HG02571 (cell line): ENCODE data around the gene OCEL1.

Experiments used
- ATAC-seq: cut with Tn5 transposase; IDR thresholded peaks from one replicate; pipeline ENCODE4 v1.9.1; 2021; ENCODE audit warnings: mild to moderate bottlenecking, moderate library complexity; ENCODE audit not compliant: unreplicated experiment

Gene OCEL1

DNA sequence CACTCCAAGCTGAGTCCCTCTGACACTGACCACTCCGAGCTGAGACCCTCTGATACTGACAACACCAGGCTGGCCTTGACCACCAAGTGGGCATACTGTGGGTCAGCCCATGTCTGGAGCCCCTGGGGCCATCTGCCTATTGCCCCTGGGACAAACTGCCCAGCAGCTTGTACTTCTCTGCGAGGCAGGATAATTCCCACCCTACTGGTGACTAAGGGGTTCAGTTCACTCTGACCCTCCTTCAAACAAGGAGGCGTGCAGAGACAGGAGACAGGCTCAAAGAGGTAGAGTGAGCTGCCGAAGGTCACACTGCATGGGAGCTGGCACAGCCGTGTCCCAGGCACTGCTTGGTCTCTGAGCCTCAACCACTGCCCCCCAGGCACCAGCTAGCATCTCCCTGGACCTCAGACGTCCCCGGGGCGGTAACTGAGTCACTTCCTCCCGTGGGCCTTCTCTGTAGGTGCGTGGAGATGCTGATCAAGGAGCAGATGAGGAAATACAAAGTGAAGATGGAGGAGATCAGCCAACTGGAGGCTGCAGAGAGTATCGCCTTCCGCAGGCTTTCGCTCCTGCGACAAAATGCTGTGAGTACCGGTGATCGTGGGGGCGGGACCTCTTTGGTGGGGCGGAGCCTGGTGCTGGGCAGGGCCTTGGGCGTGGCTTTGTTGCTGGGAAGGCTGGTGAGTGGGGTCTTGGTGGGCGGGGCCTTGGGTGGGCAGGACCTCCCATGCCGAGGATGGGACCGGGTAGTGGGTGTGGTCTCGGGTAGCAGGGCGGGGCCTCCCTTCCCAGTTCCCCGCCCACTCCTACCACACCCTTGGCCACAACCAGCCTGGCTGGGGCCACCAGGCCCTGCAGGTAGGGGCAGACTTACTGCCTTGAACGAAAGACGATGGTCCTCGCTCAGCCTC is 16.6 kb upstream of the OCEL1 start:
- no peak for ATAC-seq

GRCh38 chr19:17210296-17210695 is 15.7 kb upstream of the OCEL1 start:
- no peak for ATAC-seq

- ATAC-seq: no peak
These were observed 14.2 kb upstream of the OCEL1 start for GRCh38 chr19:17211547-17212446.

GRCh38 chr19:17213334-17213733 is 12.7 kb upstream of the OCEL1 start:
- no peak for ATAC-seq

DNA sequence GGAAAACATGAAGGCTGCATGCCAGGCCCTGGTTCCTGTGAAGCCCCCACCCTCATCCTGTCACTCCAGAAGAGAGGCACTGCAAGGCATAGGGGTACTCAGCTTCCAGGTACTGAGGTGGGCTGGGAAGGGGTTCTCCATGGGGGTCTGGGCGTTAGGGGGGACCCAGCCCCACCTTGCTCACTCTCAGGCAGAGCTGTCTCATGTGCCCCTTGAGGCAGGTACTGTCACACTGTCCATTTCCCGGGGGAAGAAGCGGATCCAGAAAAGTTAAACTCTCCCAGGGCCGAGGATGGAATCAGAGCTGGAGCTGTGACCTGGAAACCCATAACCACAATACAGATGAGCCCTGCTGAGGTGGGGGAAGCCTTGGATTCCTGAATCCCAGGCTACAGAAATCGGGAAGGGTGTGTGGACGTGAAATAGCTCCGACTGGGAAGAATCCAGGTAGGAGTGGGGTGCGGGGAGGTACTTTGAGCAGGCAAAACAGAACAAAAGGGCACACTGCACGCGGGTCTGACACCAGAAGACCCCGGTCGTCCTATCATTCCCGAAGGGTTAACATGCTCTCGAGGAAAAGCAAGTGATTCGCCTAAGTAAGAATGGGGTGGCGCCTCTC is 11.4 kb upstream of the OCEL1 start:
- ATAC-seq: no peak

DNA sequence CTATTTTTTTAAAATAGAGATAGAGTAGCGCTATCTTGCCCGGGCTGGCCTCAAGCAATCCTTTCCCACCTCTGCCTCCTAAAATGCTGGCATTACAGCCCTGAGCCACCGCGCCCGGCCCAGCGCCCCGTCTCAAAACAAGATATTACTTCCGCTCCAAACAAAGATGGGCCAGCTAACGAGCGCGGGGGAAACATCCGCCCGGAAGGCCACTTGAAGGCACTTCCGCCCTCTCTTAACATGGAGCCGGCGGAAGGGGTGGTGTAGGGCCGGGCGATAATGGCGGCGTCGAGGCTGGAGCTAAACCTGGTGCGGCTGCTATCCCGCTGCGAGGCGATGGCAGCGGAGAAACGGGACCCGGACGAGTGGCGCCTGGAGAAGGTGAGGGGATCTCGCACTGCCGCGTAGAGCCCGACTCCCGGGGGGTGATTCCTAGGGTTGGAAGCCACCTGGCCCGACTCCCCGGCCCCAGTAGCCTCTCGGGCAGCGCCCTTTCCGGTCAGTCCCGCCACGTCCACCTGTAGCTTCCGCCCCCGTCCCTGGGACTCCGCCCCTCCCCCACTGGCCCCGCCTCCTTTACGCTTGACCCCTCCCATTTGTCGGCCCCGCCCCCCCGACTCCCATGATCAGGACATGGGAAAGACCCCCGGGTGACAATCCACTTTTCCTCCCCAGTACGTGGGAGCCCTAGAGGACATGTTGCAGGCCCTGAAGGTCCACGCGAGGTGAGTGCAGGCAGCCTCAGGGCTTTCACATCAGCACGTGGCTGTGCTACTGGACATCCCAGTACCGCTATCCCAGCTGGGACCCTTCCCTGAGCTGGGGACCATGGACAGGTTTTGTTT is 10.7 kb upstream of the OCEL1 start, which contains the start of gene USE1:
USE1 (plus strand) TSS at position 231 of the 845 bp plus-strand sequence; CDS start at position 280, 49 bp downstream.
- ATAC-seq: peak; percentile 69

DNA sequence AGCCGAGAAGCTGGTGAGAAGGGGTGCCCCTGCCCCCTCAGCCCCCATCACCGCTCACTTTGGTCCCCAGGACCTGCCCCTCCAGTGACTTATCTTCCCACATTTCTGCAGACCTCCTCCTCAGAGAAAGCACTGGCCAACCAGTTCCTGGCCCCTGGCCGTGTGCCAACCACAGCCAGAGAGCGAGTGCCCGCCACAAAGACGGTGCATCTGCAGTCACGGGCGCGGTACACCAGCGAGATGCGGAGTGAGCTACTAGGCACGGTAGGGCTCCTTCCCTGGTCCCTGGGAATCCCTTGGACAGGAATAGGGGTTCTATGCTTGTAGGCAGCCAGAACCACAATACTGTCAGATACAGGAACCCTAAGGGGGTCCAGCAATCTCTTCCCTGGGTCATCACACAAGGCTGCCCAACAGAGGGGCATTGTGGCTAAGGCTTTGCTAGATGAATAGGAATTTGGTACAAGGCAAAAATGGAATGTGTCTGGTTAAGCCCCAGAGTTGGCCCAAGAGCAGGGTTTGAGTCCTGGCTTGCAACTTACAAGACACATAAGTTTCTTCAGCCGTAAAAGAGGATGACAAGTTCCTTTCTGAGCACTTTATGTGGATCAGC is 9.9 kb upstream of the OCEL1 start:
- ATAC-seq: no peak

- no peak for ATAC-seq
These were observed 6.7 kb upstream of the OCEL1 start for GRCh38 chr19:17219286-17219685.

GRCh38 chr19:17220207-17220758 is 5.7 kb upstream of the OCEL1 start:
- ATAC-seq: no peak

DNA sequence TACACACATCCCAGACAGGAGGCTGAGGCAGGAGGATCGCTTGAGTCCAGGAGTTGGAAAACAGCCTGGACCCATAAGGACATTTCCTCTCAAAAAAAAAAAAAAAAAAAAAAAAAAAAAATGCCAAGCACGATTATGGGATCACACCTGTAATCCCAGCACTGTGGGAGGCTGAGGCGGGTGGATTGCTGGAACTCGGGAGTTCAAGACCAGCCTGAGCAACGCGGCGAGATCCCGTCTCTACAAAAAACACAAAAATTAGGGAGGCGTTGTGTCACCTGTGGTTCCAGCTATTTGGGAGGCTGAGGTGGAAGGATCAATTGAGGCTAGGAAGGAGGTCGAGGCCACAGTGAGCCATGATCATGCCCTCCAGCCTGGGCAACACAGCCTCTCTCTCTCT is 973 bp upstream of the OCEL1 start:
- no peak for ATAC-seq

DNA sequence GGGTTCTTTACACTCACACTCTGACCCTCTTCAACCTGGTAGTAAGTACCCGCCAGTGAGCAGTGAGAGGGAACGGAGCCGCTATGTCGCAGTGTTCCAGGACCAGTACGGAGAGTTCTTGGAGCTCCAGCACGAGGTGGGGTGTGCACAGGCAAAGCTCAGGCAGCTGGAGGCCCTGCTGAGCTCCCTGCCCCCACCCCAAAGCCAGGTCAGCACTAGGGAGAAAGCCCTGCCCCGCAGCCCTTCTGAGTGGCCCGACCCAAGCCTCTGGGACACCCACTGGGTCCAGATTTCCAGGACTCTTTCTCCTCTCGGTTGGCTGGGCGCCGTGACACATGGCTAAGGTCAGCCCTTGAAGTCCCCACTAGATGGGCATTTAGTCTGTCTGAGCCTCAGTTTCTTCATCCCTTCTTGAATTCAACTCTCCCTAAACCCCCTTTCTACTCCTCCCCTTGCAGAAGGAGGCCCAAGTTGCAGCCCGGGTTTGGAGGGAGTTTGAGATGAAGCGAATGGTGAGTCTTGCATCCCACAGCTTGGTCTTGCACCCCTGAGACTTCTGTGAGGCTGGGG is 1.9 kb downstream of the OCEL1 start:
- no peak for ATAC-seq

GRCh38 chr19:17229890-17230289 is 3.9 kb downstream of the OCEL1 start:
- ATAC-seq: no peak

DNA sequence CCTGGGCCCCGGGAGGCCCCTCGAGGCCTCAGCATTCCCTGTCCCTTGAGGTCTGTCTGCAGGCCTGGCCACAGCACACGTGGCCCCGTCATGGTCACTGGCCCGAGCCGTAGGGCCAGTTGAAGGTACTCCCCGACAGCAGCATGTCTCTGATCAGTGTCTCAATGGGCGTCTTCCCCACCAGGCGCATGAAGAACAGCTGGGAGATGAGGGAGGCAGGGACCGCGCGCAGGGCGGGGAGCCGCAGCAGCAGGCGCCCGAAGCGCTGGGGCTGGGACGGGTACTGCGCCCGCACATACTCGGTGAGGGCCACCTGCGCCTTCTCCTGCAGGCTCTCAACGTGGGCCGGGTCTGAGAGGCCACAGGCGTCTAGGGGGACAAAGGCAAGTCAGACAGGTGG is 6.2 kb downstream of the OCEL1 start:
- no peak for ATAC-seq

GRCh38 chr19:17234911-17235299 is 8.9 kb downstream of the OCEL1 start:
- ATAC-seq: peak; percentile 25

- ATAC-seq: peak; percentile 66
These were observed 9.4 kb downstream of the OCEL1 start for GRCh38 chr19:17235300-17235970.

DNA sequence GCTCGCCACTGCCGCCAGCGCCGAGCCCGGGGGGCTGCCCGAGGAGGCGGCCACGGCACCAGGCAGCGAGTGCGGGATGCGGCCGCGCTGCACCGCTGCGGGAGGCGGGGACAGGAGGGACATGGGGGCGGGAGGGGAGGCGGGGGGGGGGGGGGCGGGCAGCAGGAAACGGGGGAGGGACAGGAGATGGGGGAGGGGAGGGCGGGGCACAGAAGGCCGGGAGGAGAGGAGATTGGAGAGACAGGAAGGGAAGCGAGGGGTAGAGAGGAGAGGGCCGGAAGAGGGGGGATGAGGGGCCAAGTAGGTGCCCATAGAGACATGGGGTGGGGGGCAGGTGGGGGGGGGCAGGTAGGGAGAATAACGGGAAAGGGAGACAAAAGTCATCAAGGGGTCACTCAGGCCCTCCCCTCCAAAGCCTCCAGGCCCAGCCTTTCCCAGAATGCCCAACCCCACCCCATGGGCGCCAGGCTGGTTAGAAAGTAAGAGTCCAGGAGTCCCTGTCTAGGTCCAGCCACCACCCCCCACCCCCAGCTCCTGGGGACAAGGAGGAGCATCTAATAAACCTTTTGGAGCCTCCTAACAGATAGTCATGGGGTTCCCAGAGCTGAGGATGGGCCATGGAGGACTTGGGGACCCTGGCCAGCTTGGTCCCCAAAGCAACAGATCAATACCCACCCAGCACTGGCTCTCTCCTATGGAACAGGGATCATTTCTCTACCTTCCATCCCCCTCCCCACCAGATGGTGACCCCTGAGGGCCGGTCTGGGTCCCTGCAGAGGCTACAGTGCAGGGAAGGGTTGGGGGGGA is 10.1 kb downstream of the OCEL1 start:
- no peak for ATAC-seq

- ATAC-seq: no peak
These were observed 11.0 kb downstream of the OCEL1 start for GRCh38 chr19:17236811-17237543.
